ENCODE results near the gene KRTAP9-8.

GRCh38 chr17:41278176-41278955 lies 40.6 kb downstream of the KRTAP9-8 start:
- TF ChIP-seq CTCF (IDR thresholded peaks at IDR 0.05) (no peak), POLR2A (IDR thresholded peaks at IDR 0.05) (no peak)
